ENCODE data around the gene ABCA4. TPM values are rescaled to one million over a fixed set of nuclear protein-coding genes. Genes with fewer than 3 reads are reported as not detected.
A peak's percentile ranks its signal among the peaks of the same experiment; 100 is the strongest.

ABCA4 gene
- total RNA-seq, 4 donors from 2014 or later: 0.49 to 2.0 (median 1.0) TPM; not detected in 1

- DNase-seq: no peak
- Histone ChIP-seq H3K4me3 (no peak overlapping the region), H3K4me1 (no peaks in the 10 kb centered on the region), H3K27ac (no peak overlapping the region), H3K36me3 (no peaks in the 10 kb centered on the region), H3K27me3 (no peaks in the 10 kb centered on the region), H3K9me3 (no peaks in the 10 kb centered on the region)
- intact Hi-C loops (cut with DNase I; ENCODE audit: low total_unique reads): no loop called here
- TF ChIP-seq CTCF (IDR thresholded peaks at IDR 0.05) (no peak), POLR2A (IDR thresholded peaks at IDR 0.05) (no peak)
Observed at GRCh38 chr1:94079080-94079940, 41.6 kb downstream of the ABCA4 start.

GRCh38 chr1:94072840-94073522 is 48.0 kb downstream of the ABCA4 start:
- intact Hi-C loops (cut with DNase I; ENCODE audit: low total_unique reads): no loop called here

GRCh38 chr1:94071976-94072375 is 49.0 kb downstream of the ABCA4 start:
- DNase-seq: no peak
- Histone ChIP-seq H3K27me3 (no peaks in the 10 kb centered on the region), H3K36me3 (no peaks in the 10 kb centered on the region), H3K4me3 (no peak overlapping the region), H3K9me3 (no peaks in the 10 kb centered on the region), H3K4me1 (no peaks in the 10 kb centered on the region), H3K27ac (no peak overlapping the region)
- TF ChIP-seq POLR2A (IDR thresholded peaks at IDR 0.05) (no peak), CTCF (IDR thresholded peaks at IDR 0.05) (no peak)
- intact Hi-C loops (cut with DNase I; ENCODE audit: low total_unique reads): no loop called here

More at GRCh38 chr1:94072840-94073522, 48.0 kb downstream of the ABCA4 start:
- Histone ChIP-seq H3K9me3 (no peaks in the 10 kb centered on the region), H3K4me3 (no peak overlapping the region), H3K27ac (peak overlapping the region; percentile 2 to 24), H3K27me3 (no peaks in the 10 kb centered on the region), H3K36me3 (no peaks in the 10 kb centered on the region), H3K4me1 (no peaks in the 10 kb centered on the region)
- TF ChIP-seq POLR2A (IDR thresholded peaks at IDR 0.05) (no peak), CTCF (IDR thresholded peaks at IDR 0.05) (no peak)
- no peak for DNase-seq

GRCh38 chr1:94071391-94071790 is 49.6 kb downstream of the ABCA4 start:
- TF ChIP-seq POLR2A (IDR thresholded peaks at IDR 0.05): no peak
- TF ChIP-seq CTCF (IDR thresholded peaks at IDR 0.05): no peak
- H3K36me3 ChIP-seq: no peaks in the 10 kb centered on the region
- no peak overlapping the region for H3K27ac ChIP-seq
- H3K4me3 ChIP-seq: no peak overlapping the region
- DNase-seq: no peak
- no peaks in the 10 kb centered on the region for H3K4me1 ChIP-seq
- intact Hi-C loops (cut with DNase I; ENCODE audit: low total_unique reads): no loop called here
- no peaks in the 10 kb centered on the region for H3K27me3 ChIP-seq
- no peaks in the 10 kb centered on the region for H3K9me3 ChIP-seq

- TF ChIP-seq POLR2A (IDR thresholded peaks at IDR 0.05) (no peak), CTCF (IDR thresholded peaks at IDR 0.05) (no peak)
- peak overlapping the region in 1 of 2 donors; percentile 41 for H3K27ac ChIP-seq
- no peak overlapping the region for H3K4me3 ChIP-seq
- H3K27me3 ChIP-seq: no peaks in the 10 kb centered on the region
- intact Hi-C loops (cut with DNase I; ENCODE audit: low total_unique reads): no loop called here
- no peaks in the 10 kb centered on the region for H3K36me3 ChIP-seq
- no peaks in the 10 kb centered on the region for H3K9me3 ChIP-seq
- DNase-seq: peak in 1 of 2 donors; percentile 26
- no peaks in the 10 kb centered on the region for H3K4me1 ChIP-seq
Observed at GRCh38 chr1:94070865-94071264, 50.1 kb downstream of the ABCA4 start.
